Skeletal muscle tissue (tissue), 4 donors: ENCODE measurements around the gene LSM11. TPM values are rescaled to one million over a fixed set of nuclear protein-coding genes. Genes with fewer than 3 reads are reported as not detected.
"Not testable (repeated sequence)": the region's sequence is repeated elsewhere in the genome, so short reads cannot be mapped to it uniquely, and the experiment has no call there.

Source experiments
- H3K27ac ChIP-seq: one replicate; pipeline ENCODE4 v1.7.0; 2013; ENCODE audit warnings: mild to moderate bottlenecking, low read depth, low read length, inconsistent platforms
- H3K27me3 ChIP-seq, 3 donors: one replicate each; pipeline ENCODE4 v1.7.0; 2013; ENCODE audit warnings: low read length in 3 of 3; ENCODE audit not compliant: control insufficient read depth in 3 of 3, insufficient read depth in 3 of 3
- H3K36me3 ChIP-seq, 3 donors: one replicate each; pipeline ENCODE4 v1.7.0; 2013; ENCODE audit warnings: low read length in 3 of 3; ENCODE audit not compliant: control insufficient read depth in 3 of 3, insufficient read depth in 3 of 3
- H3K4me1 ChIP-seq, 3 donors: one replicate each; pipeline ENCODE4 v1.7.0; 2013; ENCODE audit warnings: low read length in 3 of 3, mild to moderate bottlenecking in 3 of 3; ENCODE audit not compliant: control insufficient read depth in 3 of 3, insufficient read depth in 3 of 3
- H3K4me3 ChIP-seq, 3 donors: one replicate each; pipeline ENCODE4 v1.7.0; 2013; ENCODE audit warnings: low read length in 3 of 3
- H3K9ac ChIP-seq, 3 donors: one replicate each; pipeline ENCODE4 v1.7.0; 2013; ENCODE audit warnings: low read length in 3 of 3, mild to moderate bottlenecking in 3 of 3, moderate library complexity in 2 of 3, low read depth in 1 of 3
- H3K9me3 ChIP-seq, 3 donors: one replicate each; pipeline ENCODE4 v1.7.0; 2013; ENCODE audit warnings: low read length in 3 of 3; ENCODE audit not compliant: control insufficient read depth in 3 of 3
- total RNA-seq: library from RNA; depleted of rRNA; stranded (reverse); fragments of >200 nt; gene quantifications from one replicate; pipeline ENCODE4 v1.2.3, GENCODE V29; 2014
- donor health status: Osteomylitis.

The LSM11 gene
- total RNA-seq, result 8.9 TPM

DNA sequence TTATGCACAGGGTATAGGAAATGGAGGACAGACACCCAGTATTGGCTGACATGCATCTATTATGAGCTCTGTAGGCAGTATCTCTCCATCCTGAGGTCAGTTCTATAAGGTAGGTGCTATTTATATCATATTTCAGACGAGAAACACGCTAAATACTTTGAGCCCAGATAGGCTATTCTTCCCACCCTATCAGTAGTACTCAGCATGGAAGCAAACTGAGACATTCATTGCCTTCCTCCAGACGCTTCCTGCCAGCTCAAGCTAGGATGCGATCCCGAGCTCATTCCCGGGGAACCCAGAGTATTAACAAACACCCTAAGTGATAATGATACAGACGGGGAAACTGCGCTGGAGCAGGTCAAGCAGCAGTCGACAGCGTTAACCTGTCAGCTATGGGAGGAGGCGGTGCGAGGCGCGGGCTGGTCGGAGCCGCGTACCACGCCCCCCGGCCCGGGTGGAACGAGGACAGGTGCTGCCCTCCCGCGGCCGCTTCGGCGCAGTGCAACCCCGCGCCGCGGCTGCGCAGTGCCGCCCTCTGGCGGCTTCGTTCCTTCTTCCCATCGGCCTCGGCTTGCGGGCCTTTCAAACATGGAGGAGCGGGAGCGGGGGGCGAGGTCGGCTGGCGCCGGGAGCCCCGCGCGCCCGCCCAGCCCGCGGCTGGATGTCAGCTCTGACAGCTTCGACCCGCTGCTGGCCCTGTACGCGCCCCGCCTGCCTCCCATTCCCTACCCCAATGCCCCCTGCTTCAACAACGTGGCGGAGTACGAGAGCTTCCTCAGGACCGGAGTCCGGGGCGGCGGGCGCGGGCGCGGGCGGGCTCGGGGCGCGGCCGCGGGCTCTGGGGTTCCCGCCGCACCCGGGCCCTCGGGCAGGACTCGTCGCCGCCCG, at the start of gene LSM11:
Gene LSM11 (plus strand): TSS at position 550 of the 888 bp plus-strand sequence. CDS start 39 bp downstream, at position 589.
- Histone ChIP-seq H3K9ac (peak within 1 kb of the TSS; percentile 73 to 78 (median 78)), H3K27ac (no peak within 1 kb of the TSS), H3K27me3 (no peaks in the 10 kb centered on the region), H3K9me3 (no peaks in the 10 kb centered on the region), H3K4me3 (peak within 1 kb of the TSS; percentile 68 to 87 (median 80)), H3K4me1 (peaks cover 13 to 19% (median 14%) of the 10 kb centered on the region in 3 donors), H3K36me3 (peaks cover 4 to 7% (median 5%) of the 10 kb centered on the region in 3 donors)

DNA sequence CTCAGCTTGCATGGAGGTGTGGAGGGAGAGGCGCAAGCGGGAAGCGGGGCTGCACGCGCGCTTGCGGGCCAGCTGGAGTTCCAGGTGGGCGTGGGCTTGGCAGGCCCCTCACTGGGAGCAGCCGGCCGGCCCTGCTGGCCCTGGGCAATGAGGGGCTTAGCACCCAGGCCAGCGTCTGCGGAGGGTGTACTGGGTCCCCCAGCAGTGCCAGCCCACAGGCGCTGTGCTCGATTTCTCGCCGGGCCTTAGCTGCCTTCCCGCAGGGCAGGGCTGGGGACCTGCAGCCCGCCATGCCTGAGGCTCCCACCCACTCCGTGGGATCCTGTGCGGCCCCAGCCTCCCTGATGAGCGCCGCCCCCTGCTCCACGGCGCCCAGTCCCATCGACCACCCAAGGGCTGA, 49.7 kb upstream of the LSM11 start:
- not testable (repeated sequence) for H3K36me3 ChIP-seq, H3K9me3 ChIP-seq, H3K27ac ChIP-seq, H3K9ac ChIP-seq, H3K27me3 ChIP-seq, H3K4me1 ChIP-seq, H3K4me3 ChIP-seq

DNA sequence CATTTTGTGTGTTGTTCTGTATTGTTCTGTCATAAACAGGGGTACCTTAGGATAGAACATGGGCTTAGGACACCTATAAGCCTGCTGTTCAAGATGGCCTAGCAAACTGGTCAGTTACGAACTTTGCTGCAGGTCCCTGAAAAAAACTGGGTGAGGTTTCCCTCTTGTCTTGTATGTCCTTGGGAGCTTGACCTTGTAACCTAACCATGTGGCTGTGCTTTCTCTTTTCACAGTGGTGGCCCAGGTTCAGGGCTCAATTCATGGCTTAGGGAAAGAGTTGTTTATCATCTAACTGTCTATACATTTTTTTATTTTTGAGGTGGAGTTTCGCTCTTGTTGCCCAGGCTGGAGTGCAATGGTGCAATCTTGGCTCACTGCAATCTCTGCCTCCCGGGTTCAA, 47.4 kb upstream of the LSM11 start:
- not testable (repeated sequence) for H3K27me3 ChIP-seq, H3K36me3 ChIP-seq, H3K27ac ChIP-seq, H3K4me3 ChIP-seq, H3K4me1 ChIP-seq, H3K9me3 ChIP-seq, H3K9ac ChIP-seq

GRCh38 chr5:157698674-157699073, 44.8 kb upstream of the LSM11 start:
- H3K27me3 ChIP-seq, H3K9me3 ChIP-seq, H3K36me3 ChIP-seq, H3K27ac ChIP-seq, H3K4me3 ChIP-seq, H3K4me1 ChIP-seq, H3K9ac ChIP-seq: not testable (repeated sequence)

DNA sequence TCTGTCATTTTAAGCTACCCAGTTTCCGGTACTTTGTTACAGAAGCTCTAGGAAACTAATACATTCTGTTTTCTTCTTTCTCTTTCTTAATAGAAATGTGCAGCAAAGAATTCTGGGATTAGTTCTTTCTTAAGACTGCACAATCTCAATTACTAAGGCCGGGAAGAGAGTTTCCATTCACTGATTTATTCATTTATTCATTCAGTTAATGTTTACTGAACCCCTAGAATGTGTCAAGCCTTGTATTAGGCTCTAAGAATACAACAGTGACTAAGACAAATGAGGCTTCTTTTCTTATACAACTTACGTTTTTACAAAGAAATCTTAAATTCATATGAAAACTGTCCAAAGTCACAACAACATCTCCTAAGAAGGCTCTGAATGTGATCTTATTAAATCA, 39.8 kb upstream of the LSM11 start:
- Histone ChIP-seq H3K9me3 (no peaks in the 10 kb centered on the region), H3K27me3 (no peaks in the 10 kb centered on the region), H3K36me3 (no peaks in the 10 kb centered on the region), H3K4me1 (no peaks in the 10 kb centered on the region), H3K9ac (no peak overlapping the region), H3K27ac (no peak overlapping the region), H3K4me3 (no peak overlapping the region)

DNA sequence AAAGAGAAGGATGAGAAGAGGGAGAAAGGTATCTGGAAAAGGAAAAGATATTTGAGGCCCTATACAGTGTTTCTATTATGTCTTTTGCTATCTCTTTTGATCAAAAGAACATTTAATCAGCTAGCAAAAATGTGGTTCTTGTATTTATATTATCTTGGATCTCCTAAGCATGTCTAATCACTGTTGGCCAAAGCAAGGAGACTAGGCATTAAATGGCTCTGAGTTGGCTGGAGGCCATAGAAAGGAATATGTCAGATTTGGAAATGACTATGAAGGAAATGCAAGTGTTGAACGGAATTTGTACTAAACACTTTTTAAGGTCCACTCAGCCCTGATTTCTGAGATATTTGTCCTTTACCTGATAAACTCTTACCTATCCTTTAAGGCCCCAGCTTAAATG, 34.6 kb upstream of the LSM11 start:
- Histone ChIP-seq H3K27me3 (no peaks in the 10 kb centered on the region), H3K9me3 (no peaks in the 10 kb centered on the region), H3K36me3 (no peaks in the 10 kb centered on the region), H3K4me1 (no peaks in the 10 kb centered on the region), H3K27ac (no peak overlapping the region), H3K9ac (no peak overlapping the region), H3K4me3 (no peak overlapping the region)

DNA sequence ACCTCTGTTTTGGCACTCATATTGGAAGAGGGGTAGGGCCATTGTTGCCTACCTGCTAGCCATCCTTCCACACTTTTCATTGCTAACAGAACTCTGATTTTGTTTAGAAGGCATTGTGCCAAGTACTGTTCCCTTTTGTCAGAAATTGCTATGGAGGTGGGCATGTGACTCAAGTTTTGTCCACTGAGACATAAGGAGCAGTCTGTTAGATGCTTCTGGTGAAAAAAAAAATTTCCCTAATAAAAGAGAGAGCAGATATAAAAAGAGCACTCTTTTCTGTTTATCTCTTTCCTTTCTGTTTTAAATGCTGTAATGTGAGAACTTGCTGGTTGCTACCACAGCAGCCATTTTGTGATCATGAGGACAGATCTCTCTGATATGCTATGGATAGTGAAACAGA, 34.2 kb upstream of the LSM11 start:
- Histone ChIP-seq H3K9me3 (no peaks in the 10 kb centered on the region), H3K4me1 (no peaks in the 10 kb centered on the region), H3K9ac (no peak overlapping the region), H3K27ac (no peak overlapping the region), H3K36me3 (no peaks in the 10 kb centered on the region), H3K27me3 (no peaks in the 10 kb centered on the region), H3K4me3 (no peak overlapping the region)

DNA sequence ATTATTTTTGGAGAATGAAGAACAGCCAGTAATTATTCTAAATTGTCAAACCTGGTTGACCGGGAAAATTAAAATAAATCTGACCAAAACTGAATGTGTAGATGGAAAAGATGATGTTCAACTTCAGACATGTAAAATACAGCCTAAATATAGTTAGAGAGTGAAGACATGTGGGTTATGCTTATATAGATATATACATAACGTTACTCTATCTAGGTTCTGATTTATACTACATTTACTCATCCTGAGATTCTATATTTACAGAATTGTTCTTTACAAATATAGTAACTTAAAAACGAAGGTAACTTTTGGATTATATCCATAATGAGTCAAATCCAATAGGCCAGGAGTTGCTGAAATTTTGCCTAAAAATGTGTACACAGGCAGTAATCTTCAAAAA, 33.1 kb upstream of the LSM11 start:
- H3K27me3 ChIP-seq, result no peaks in the 10 kb centered on the region
- no peak overlapping the region for H3K27ac ChIP-seq
- H3K36me3 ChIP-seq, result no peaks in the 10 kb centered on the region
- no peaks in the 10 kb centered on the region for H3K4me1 ChIP-seq
- no peaks in the 10 kb centered on the region for H3K9me3 ChIP-seq
- H3K4me3 ChIP-seq, result no peak overlapping the region
- no peak overlapping the region for H3K9ac ChIP-seq

DNA sequence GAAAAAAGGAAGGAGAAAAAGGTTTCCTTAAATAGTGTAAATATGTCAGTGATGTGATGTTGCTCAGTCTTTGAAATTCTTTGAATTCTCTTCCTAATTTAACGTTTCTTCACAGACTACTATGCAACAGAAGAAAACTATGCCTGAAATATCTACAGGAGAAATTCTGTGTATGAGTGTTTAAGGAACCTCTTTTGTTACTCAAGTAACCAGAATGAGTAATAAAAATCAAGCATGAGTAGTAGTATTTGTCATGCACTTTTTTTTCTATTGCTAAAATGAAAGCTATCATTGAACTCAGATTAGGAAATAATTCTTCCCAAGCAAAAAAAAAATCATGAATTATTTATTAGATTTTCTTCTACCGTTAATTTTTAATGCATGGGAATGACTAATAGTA, 32.6 kb upstream of the LSM11 start:
- Histone ChIP-seq H3K27ac (no peak overlapping the region), H3K4me3 (no peak overlapping the region), H3K36me3 (no peaks in the 10 kb centered on the region), H3K27me3 (no peaks in the 10 kb centered on the region), H3K4me1 (no peaks in the 10 kb centered on the region), H3K9me3 (no peaks in the 10 kb centered on the region), H3K9ac (no peak overlapping the region)

- Histone ChIP-seq H3K27ac (no peak overlapping the region), H3K9me3 (no peaks in the 10 kb centered on the region), H3K4me3 (no peak overlapping the region), H3K27me3 (no peaks in the 10 kb centered on the region), H3K9ac (no peak overlapping the region), H3K4me1 (peaks cover 0 to 4% (median 2%) of the 10 kb centered on the region in 3 donors), H3K36me3 (no peaks in the 10 kb centered on the region)
Observed at GRCh38 chr5:157713830-157714595, 29.5 kb upstream of the LSM11 start.
